Measurements from ENCODE around the gene SPRN. TPM values are rescaled to one million over a fixed set of nuclear protein-coding genes. Genes with fewer than 3 reads are reported as not detected.
A peak's percentile ranks its signal among the peaks of the same experiment; 100 is the strongest.
"Not testable (repeated sequence)": the region's sequence is repeated elsewhere in the genome, so short reads cannot be mapped to it uniquely, and the experiment has no call there.

The SPRN gene
- total and polyA plus RNA-seq, 2 donors from 2014 or later: not detected

- FAIRE-seq; H3K9me3 ChIP-seq (ENCODE audit: control insufficient read depth in 2 of 3, insufficient read depth in 1 of 3, low read length in 3 of 3); intact Hi-C loops (cut with DNase I); H3K9ac ChIP-seq (ENCODE audit: low read length in 3 of 3); H3K36me3 ChIP-seq (ENCODE audit: control insufficient read depth in 2 of 3, insufficient read depth in 3 of 3, low read length in 3 of 3); H3K27me3 ChIP-seq (ENCODE audit: control insufficient read depth, insufficient read depth, low read length); H3K27ac ChIP-seq (ENCODE audit: low read depth in 2 of 2, low read length in 2 of 2); H3K4me3 ChIP-seq (ENCODE audit: low read length in 3 of 3); DNase-seq; H3K4me1 ChIP-seq (ENCODE audit: control insufficient read depth in 2 of 3, insufficient read depth in 2 of 3, low read depth in 1 of 3, low read length in 3 of 3): not testable (repeated sequence)
These were observed 5.1 kb upstream of the SPRN start for GRCh38 chr10:133429571-133429970.

GRCh38 chr10:133424102-133424501 is 323 bp downstream of the SPRN start:
- H3K4me3 ChIP-seq (ENCODE audit: low read length in 3 of 3); intact Hi-C loops (cut with DNase I); FAIRE-seq; H3K9ac ChIP-seq (ENCODE audit: low read length in 3 of 3); H3K27me3 ChIP-seq (ENCODE audit: control insufficient read depth, insufficient read depth, low read length); H3K9me3 ChIP-seq (ENCODE audit: control insufficient read depth in 2 of 3, insufficient read depth in 1 of 3, low read length in 3 of 3); H3K36me3 ChIP-seq (ENCODE audit: control insufficient read depth in 2 of 3, insufficient read depth in 3 of 3, low read length in 3 of 3); H3K4me1 ChIP-seq (ENCODE audit: control insufficient read depth in 2 of 3, insufficient read depth in 2 of 3, low read depth in 1 of 3, low read length in 3 of 3); H3K27ac ChIP-seq (ENCODE audit: low read depth in 2 of 2, low read length in 2 of 2): not testable (repeated sequence)
- peak in 1 of 5 donors; percentile 38 for DNase-seq

GRCh38 chr10:133422807-133423771 is 1.3 kb downstream of the SPRN start:
- H3K4me3 ChIP-seq (ENCODE audit: low read length in 3 of 3): no peak overlapping the region
- no peaks in the 10 kb centered on the region for H3K27me3 ChIP-seq (ENCODE audit: control insufficient read depth, insufficient read depth, low read length)
- peak in 4 of 5 donors; percentile 15 to 79 (median 49) for DNase-seq
- no peak for FAIRE-seq
- intact Hi-C loops (cut with DNase I): no loop called here
- H3K27ac ChIP-seq (ENCODE audit: low read depth in 2 of 2, low read length in 2 of 2): no peak overlapping the region
- H3K36me3 ChIP-seq (ENCODE audit: control insufficient read depth in 2 of 3, insufficient read depth in 3 of 3, low read length in 3 of 3): peaks cover 0 to 5% (median 5%) of the 10 kb centered on the region in 3 donors
- no peak overlapping the region for H3K9ac ChIP-seq (ENCODE audit: low read length in 3 of 3)
- TF ChIP-seq CTCF (IDR thresholded peaks at IDR 0.05; ENCODE audit: borderline replicate concordance, extremely low read depth, insufficient read depth): no peak
- no peaks in the 10 kb centered on the region for H3K9me3 ChIP-seq (ENCODE audit: control insufficient read depth in 2 of 3, insufficient read depth in 1 of 3, low read length in 3 of 3)
- peaks cover 0 to 2% (median 0%) of the 10 kb centered on the region in 3 donors for H3K4me1 ChIP-seq (ENCODE audit: control insufficient read depth in 2 of 3, insufficient read depth in 2 of 3, low read depth in 1 of 3, low read length in 3 of 3)

- peaks cover 0 to 2% (median 0%) of the 10 kb centered on the region in 3 donors for H3K4me1 ChIP-seq (ENCODE audit: control insufficient read depth in 2 of 3, insufficient read depth in 2 of 3, low read depth in 1 of 3, low read length in 3 of 3)
- TF ChIP-seq CTCF (IDR thresholded peaks at IDR 0.05; ENCODE audit: borderline replicate concordance, extremely low read depth, insufficient read depth): no peak
- peaks cover 0 to 6% (median 5%) of the 10 kb centered on the region in 3 donors for H3K36me3 ChIP-seq (ENCODE audit: control insufficient read depth in 2 of 3, insufficient read depth in 3 of 3, low read length in 3 of 3)
- no peak overlapping the region for H3K4me3 ChIP-seq (ENCODE audit: low read length in 3 of 3)
- DNase-seq (peak in 2 of 5 donors; percentile 23 to 42), FAIRE-seq (no peak)
- H3K27ac ChIP-seq (ENCODE audit: low read depth in 2 of 2, low read length in 2 of 2): no peak overlapping the region
- H3K9ac ChIP-seq (ENCODE audit: low read length in 3 of 3): no peak overlapping the region
- H3K9me3 ChIP-seq (ENCODE audit: control insufficient read depth in 2 of 3, insufficient read depth in 1 of 3, low read length in 3 of 3): no peaks in the 10 kb centered on the region
- intact Hi-C loops (cut with DNase I): no loop called here
- H3K27me3 ChIP-seq (ENCODE audit: control insufficient read depth, insufficient read depth, low read length): no peaks in the 10 kb centered on the region
These were observed 2.1 kb downstream of the SPRN start for GRCh38 chr10:133422223-133422806.
